WERI-Rb-1 (cell line): ENCODE results near the gene MKX.

Experiments
- DNase-seq: peaks from one replicate; pipeline ENCODE4 v3.0.0-alpha.2; 2020
- H3K27ac ChIP-seq: fragments of 250-450 bp; sonication (Bioruptor Pico); 2 replicates; pipeline ENCODE4 v1.5.1; 2020; ENCODE audit warnings: mild to moderate bottlenecking, moderate library complexity
- H3K27me3 ChIP-seq: fragments of 250-450 bp; sonication (Bioruptor Pico); 2 replicates; pipeline ENCODE4 v1.5.1; 2021; ENCODE audit warnings: mild to moderate bottlenecking, low read depth, moderate library complexity; ENCODE audit not compliant: insufficient read depth, severe bottlenecking
- H3K36me3 ChIP-seq: fragments of 250-450 bp; sonication (Bioruptor Pico); 2 replicates; pipeline ENCODE4 v1.5.1; 2020; ENCODE audit warnings: mild to moderate bottlenecking, moderate library complexity
- H3K4me3 ChIP-seq: 2 replicates; pipeline ENCODE4 v1.5.1; 2011; ENCODE audit warnings: low read depth, mild to moderate bottlenecking, control low read depth, low read length
- H3K9me3 ChIP-seq: fragments of 250-450 bp; sonication (Bioruptor Pico); 2 replicates; pipeline ENCODE4 v1.5.1; 2021; ENCODE audit warnings: mild to moderate bottlenecking, moderate library complexity; ENCODE audit not compliant: severe bottlenecking
- TF ChIP-seq, protein P1 (sequence below): IDR thresholded peaks from 2 replicates; pipeline ENCODE4 v1.5.1; 2011; ENCODE audit warnings: low read depth, mild to moderate bottlenecking, control low read depth, inconsistent platforms, low read length

The MKX gene

GRCh38 chr10:27743877-27744801 is 1.5 kb downstream of the MKX start:
- no peak overlapping the region for H3K27ac ChIP-seq
- peaks cover 59% of the 10 kb centered on the region for H3K27me3 ChIP-seq
- DNase-seq: no peak
- H3K9me3 ChIP-seq: no peaks in the 10 kb centered on the region
- no peaks in the 10 kb centered on the region for H3K36me3 ChIP-seq
- H3K4me3 ChIP-seq: no peak overlapping the region
- TF ChIP-seq, protein P1, sequence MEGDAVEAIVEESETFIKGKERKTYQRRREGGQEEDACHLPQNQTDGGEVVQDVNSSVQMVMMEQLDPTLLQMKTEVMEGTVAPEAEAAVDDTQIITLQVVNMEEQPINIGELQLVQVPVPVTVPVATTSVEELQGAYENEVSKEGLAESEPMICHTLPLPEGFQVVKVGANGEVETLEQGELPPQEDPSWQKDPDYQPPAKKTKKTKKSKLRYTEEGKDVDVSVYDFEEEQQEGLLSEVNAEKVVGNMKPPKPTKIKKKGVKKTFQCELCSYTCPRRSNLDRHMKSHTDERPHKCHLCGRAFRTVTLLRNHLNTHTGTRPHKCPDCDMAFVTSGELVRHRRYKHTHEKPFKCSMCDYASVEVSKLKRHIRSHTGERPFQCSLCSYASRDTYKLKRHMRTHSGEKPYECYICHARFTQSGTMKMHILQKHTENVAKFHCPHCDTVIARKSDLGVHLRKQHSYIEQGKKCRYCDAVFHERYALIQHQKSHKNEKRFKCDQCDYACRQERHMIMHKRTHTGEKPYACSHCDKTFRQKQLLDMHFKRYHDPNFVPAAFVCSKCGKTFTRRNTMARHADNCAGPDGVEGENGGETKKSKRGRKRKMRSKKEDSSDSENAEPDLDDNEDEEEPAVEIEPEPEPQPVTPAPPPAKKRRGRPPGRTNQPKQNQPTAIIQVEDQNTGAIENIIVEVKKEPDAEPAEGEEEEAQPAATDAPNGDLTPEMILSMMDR: no peak

- H3K4me3 ChIP-seq: peak overlapping the region; percentile 44
- no peak overlapping the region for H3K27ac ChIP-seq
- H3K9me3 ChIP-seq: no peaks in the 10 kb centered on the region
- peaks cover 59% of the 10 kb centered on the region for H3K27me3 ChIP-seq
- no peaks in the 10 kb centered on the region for H3K36me3 ChIP-seq
- no peak for DNase-seq
- TF ChIP-seq, protein P1: no peak
Measured at GRCh38 chr10:27743012-27743876, 2.4 kb downstream of the MKX start.

DNA sequence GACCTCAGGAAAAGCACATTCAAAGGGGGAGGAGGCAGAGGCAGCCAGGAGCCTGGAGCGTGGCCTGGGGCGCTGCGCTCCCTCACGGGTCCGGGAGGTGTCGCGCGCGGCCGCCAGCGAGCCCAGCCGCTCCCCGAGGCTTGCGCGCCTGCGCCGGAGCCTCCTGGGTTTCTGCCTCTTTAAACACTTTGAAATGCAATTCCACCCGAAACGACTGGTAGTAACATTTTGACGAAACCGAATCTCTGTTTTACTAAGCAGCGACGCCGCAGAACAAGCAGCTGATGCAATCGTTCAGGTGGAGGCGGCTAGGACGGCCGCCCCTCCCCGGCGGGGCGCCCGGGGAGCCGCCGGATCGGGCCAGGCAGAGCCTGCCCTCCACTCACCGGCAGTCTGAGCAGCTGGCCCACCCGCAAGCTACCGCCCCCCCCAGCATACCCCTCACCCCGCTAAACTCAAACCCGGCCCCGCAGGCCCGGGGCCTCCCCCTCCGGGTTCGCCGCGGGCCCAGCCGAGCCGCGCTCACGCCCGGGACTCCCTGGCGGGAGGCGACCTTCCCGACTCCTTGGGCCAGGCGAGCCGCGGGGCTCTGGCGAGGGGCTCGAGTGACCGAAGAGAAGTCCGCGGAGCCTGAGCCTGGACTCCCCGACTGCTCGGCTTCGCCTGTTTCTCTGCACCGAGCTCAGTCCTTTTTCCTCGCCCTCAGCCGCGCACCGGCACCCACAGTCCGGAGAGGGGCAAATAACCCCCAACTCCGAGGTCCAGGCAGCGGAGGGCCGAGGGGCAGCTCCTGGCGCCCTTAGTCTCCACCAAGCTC is 3.2 kb downstream of the MKX start:
- H3K4me3 ChIP-seq: peak overlapping the region; percentile 44
- no peaks in the 10 kb centered on the region for H3K9me3 ChIP-seq
- H3K27ac ChIP-seq: no peak overlapping the region
- TF ChIP-seq, protein P1: peak; percentile 70
- H3K27me3 ChIP-seq: peaks cover 59% of the 10 kb centered on the region
- DNase-seq: peak; percentile 38
- H3K36me3 ChIP-seq: no peaks in the 10 kb centered on the region

GRCh38 chr10:27741173-27742091 is 4.2 kb downstream of the MKX start:
- Histone ChIP-seq H3K36me3 (no peaks in the 10 kb centered on the region), H3K27ac (no peak overlapping the region), H3K27me3 (peaks cover 52% of the 10 kb centered on the region), H3K9me3 (no peaks in the 10 kb centered on the region), H3K4me3 (no peak overlapping the region; the same call in 1 of the 2 replicates)
- TF ChIP-seq, protein P1: no peak
- no peak for DNase-seq

DNA sequence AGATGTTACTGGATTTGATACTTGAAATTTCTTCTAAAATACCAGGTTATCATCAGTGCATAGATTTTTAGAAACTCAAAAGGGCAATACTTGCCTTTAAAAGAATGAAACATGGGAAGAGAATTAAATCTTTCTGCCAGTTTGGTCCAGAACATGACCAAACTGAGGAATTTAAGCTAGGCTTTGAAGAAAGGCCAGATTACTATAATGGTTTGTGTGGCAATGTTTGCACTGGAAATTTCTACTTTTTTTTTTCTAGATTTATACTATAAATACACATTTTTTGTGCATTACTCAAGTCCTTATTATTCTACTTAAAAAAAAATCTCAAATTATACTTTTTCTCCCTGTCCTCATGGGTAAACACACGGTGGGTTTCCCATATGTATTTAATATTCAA is 9.2 kb downstream of the MKX start:
- no peak overlapping the region for H3K4me3 ChIP-seq
- H3K27me3 ChIP-seq: peaks cover 6% of the 10 kb centered on the region
- no peaks in the 10 kb centered on the region for H3K9me3 ChIP-seq
- no peaks in the 10 kb centered on the region for H3K36me3 ChIP-seq
- no peak for DNase-seq
- TF ChIP-seq, protein P1: no peak
- H3K27ac ChIP-seq: no peak overlapping the region
